A549 treated with CORT108297 at 1 μM for 4 hours (cell line): ENCODE results near the gene NKX2-8. TPM values are rescaled to one million over a fixed set of nuclear protein-coding genes. Genes with fewer than 3 reads are reported as not detected.

ENCODE experiments used
- total RNA-seq: library from RNA; stranded (reverse); fragments of 200-300 nt; extraction: Qiagen RNA extraction; gene quantifications from 5 replicates; pipeline ENCODE4 v1.2.3, GENCODE V29; 2022

The NKX2-8 gene
- total RNA-seq, result 1.7 to 4.3 TPM (median 3.9 TPM) in 5 replicates

DNA sequence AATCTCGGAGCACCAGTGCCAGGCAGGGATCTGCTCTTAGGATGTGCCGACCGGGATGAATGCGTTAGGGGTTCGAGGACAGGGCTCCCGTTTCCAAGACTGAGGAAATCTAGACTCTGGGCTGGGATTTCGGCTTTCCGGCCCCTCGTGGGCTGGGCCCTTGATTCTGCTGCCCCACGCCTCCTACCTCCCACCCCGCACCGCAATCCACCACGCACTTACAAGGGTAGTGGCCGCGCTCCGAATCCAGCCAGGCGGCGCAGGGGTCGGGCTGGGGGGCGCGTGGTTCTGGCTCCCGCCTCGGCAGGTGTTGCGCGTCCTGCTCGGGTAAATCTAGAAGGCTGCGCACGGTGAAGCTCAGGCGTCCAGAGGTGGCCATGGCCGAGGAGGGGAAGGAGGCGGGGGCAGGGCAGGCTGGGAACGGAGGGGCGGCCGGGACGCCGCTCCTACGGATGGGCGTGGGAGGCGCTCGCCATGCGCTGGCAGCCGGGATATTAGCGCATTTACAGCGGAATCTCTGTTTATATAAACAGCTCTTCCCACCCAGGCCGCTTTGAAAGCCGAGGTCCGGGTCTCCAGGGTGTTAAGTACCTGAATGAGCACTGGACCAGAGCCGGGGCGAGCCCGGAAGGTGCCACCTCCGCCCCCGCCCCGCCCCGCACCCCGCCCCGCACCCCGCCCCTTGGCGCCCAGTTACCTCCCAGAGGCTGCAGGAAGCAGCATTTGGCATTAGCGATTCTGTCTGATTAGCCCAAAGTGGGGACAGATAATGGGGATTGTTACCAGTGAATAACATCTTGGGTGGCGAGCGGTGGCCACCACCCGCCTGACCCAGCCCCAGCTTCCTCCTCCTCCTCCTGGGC, at the start of gene NKX2-8:
Gene NKX2-8 (minus strand): TSS at position 604 of the 863 bp plus-strand sequence. CDS start 225 bp downstream, at position 379.

Other genes with a start within 250 kb of the NKX2-8 start
- gene NKX2-1, start 62.4 kb downstream of the NKX2-8 start, total RNA-seq, result 0.03 TPM in 1 of 5 replicates, not detected in the others
- gene PAX9, start 79.2 kb upstream of the NKX2-8 start, total RNA-seq, result 2.2 to 3.4 TPM (median 2.9 TPM) in 5 replicates